GM12878 (cell line): ENCODE data around the gene SMCO4. TPM values are rescaled to one million over a fixed set of nuclear protein-coding genes. Genes with fewer than 3 reads are reported as not detected.
A peak's percentile ranks its signal among the peaks of the same experiment; 100 is the strongest.

Experiments
- ATF7 ChIP-seq: fragments of 450-650 bp; IDR thresholded peaks from 2 replicates; pipeline ENCODE4 v1.6.1; 2016; ENCODE audit warnings: low read depth, mild to moderate bottlenecking
- BMI1 ChIP-seq: fragments of 450-650 bp; IDR thresholded peaks from 2 replicates; pipeline ENCODE4 v1.6.1; 2016; ENCODE audit warnings: mild to moderate bottlenecking, moderate library complexity, borderline replicate concordance
- DPF2 ChIP-seq: fragments of 450-650 bp; IDR thresholded peaks from 2 replicates; pipeline ENCODE4 v1.6.1; 2017; ENCODE audit warnings: mild to moderate bottlenecking
- HDGF ChIP-seq: fragments of 450-650 bp; IDR thresholded peaks from 2 replicates; pipeline ENCODE4 v1.6.1; 2016; ENCODE audit warnings: antibody characterized with exemption
- JUND ChIP-seq: IDR thresholded peaks from 2 replicates; pipeline ENCODE4 v1.6.1; 2012; ENCODE audit warnings: low read depth, mild to moderate bottlenecking, low read length, improper control_type of control experiment, moderate library complexity
- KLF5 ChIP-seq: fragments of 450-650 bp; IDR thresholded peaks from 2 replicates; pipeline ENCODE4 v1.6.1; 2014; ENCODE audit warnings: mild to moderate bottlenecking; ENCODE audit not compliant: partially characterized antibody
- MYC ChIP-seq: IDR thresholded peaks from 2 replicates; pipeline ENCODE4 v1.6.1; 2011; ENCODE audit warnings: mild to moderate bottlenecking, low read length, moderate library complexity, inconsistent platforms; ENCODE audit not compliant: insufficient read depth, insufficient replicate concordance, insufficient read length, severe bottlenecking
- NR2F1 ChIP-seq: fragments of 450-650 bp; conservative IDR thresholded peaks from 2 replicates; pipeline ENCODE4 v1.6.1; 2017; ENCODE audit warnings: mild to moderate bottlenecking
- POU2F2 ChIP-seq: IDR thresholded peaks from 3 replicates; pipeline ENCODE4 v1.6.1; 2011; ENCODE audit warnings: low read depth, mild to moderate bottlenecking, low read length, borderline replicate concordance
- RELA ChIP-seq: fragments of 450-650 bp; IDR thresholded peaks from 2 replicates; pipeline ENCODE4 v1.8.0; 2014; ENCODE audit warnings: borderline replicate concordance; ENCODE audit not compliant: partially characterized antibody
- TAF1 ChIP-seq: IDR thresholded peaks from 2 replicates; pipeline ENCODE4 v1.6.1; 2011; ENCODE audit warnings: mild to moderate bottlenecking, low read depth, low read length, borderline replicate concordance
- WRNIP1 ChIP-seq: IDR thresholded peaks from 2 replicates; pipeline ENCODE4 v1.6.1; 2011; ENCODE audit warnings: low read depth, low read length, improper control_type of control experiment, borderline replicate concordance
- ZBED1 ChIP-seq: IDR thresholded peaks from 2 replicates; pipeline ENCODE4 v1.6.1; 2016; ENCODE audit warnings: borderline replicate concordance
- ZNF207 ChIP-seq: fragments of 450-650 bp; IDR thresholded peaks from 2 replicates; pipeline ENCODE4 v1.6.1; 2014; ENCODE audit warnings: antibody characterized with exemption, mild to moderate bottlenecking, borderline replicate concordance
- ZZZ3 ChIP-seq: IDR thresholded peaks from 2 replicates; pipeline ENCODE4 v1.6.1; 2011; ENCODE audit warnings: low read depth; ENCODE audit not compliant: control insufficient read depth, insufficient read length
- polyA plus RNA-seq, 11 experiments: library from polyadenylated mRNA; depleted of rRNA in 4 of 11; unstranded in 6 of 11; stranded (reverse) in 5 of 11; fragments of >200 nt; fragmentation: Nextera tagmentation in 4 of 11; fragmentation: Illumina TruSeq in 1 of 11; extraction: Ambion mirVana in 4 of 11; extraction: Trizol in 1 of 11; gene quantifications; 1 replicate in 1 of 11; 2 replicates in 10 of 11; pipeline versions ENCODE4 v1.2.1 to v1.2.3, GENCODE V29; 2011 to 2016; ENCODE audit warnings: inconsistent platforms in 2 of 11, missing spikeins in 2 of 11, low read depth in 1 of 11
- total RNA-seq, 4 experiments: library from RNA; depleted of rRNA in 3 of 4; stranded (reverse); fragments of >200 nt in 3 of 4; fragmentation: Illumina TruSeq in 1 of 4; extraction: Trizol in 1 of 4; gene quantifications; 2 replicates each; pipeline versions ENCODE4 v1.2.1 to v1.2.3, GENCODE V29; 2013 to 2021
- TF ChIP-seq, protein P1 (sequence below): IDR thresholded peaks from 2 replicates; pipeline ENCODE4 v1.6.1; 2012; ENCODE audit warnings: mild to moderate bottlenecking, low read depth, low read length
- TF ChIP-seq, protein P2 (sequence below): fragments of 450-650 bp; IDR thresholded peaks from 2 replicates; pipeline ENCODE4 v1.6.1; 2017; ENCODE audit warnings: mild to moderate bottlenecking
- TF ChIP-seq, protein P3 (sequence below): fragments of 450-650 bp; IDR thresholded peaks from 2 replicates; pipeline ENCODE4 v1.6.1; 2017; ENCODE audit warnings: low read depth, mild to moderate bottlenecking, moderate library complexity
- TF ChIP-seq, protein P4 (sequence below): IDR thresholded peaks from 2 replicates; pipeline ENCODE4 v1.6.1; 2012; ENCODE audit warnings: low read depth, low read length, improper control_type of control experiment
- TF ChIP-seq, protein P5 (sequence below): IDR thresholded peaks from 2 replicates; pipeline ENCODE4 v1.6.1; 2011; ENCODE audit warnings: borderline replicate concordance, low read depth, mild to moderate bottlenecking, moderate library complexity, low read length; ENCODE audit not compliant: insufficient read depth, poor library complexity, severe bottlenecking

The SMCO4 gene
- total and polyA plus RNA-seq, 10 of the 15 experiments (the other 5 are each of a cell fraction or from before 2014, with no cell fraction given): 3.6 to 59.9 (median 27.9) TPM

DNA sequence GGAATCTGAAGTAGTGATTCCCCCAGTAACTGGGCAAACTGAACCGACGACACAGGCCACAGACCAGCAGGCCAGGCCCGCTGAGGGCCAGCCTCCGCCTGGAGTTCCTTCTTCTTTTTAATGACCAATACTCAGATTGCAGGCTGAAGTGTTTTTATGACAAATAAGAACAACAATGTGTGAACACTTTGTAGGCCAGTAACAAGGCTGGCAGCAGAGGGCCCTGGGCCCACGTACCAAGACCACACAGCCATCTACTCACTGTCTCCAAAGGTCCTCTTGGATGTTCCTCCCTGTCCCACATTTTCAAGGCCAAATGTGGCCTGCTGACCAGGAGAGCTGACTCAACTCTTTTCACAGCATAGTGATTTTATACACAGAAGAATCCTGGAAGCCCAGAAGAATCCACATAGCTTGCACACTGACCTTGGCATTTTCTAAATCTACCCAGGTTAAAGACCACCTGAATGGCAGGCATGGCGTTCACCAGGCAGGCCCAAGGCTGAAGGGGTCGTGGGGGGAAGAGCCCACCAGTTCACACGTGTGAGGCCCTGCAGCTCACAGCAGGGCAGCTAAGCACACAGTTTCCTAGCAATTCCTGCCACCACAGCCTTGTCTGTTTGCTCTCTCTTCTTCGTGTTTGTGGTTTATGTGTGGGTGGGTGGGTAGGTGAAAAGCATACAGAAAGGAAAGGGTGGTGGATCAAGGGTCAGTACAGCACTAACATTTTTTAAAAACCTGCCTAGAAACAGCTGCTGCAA, 13.3 kb downstream of the SMCO4 start (continued):
- TF ChIP-seq, protein P1, sequence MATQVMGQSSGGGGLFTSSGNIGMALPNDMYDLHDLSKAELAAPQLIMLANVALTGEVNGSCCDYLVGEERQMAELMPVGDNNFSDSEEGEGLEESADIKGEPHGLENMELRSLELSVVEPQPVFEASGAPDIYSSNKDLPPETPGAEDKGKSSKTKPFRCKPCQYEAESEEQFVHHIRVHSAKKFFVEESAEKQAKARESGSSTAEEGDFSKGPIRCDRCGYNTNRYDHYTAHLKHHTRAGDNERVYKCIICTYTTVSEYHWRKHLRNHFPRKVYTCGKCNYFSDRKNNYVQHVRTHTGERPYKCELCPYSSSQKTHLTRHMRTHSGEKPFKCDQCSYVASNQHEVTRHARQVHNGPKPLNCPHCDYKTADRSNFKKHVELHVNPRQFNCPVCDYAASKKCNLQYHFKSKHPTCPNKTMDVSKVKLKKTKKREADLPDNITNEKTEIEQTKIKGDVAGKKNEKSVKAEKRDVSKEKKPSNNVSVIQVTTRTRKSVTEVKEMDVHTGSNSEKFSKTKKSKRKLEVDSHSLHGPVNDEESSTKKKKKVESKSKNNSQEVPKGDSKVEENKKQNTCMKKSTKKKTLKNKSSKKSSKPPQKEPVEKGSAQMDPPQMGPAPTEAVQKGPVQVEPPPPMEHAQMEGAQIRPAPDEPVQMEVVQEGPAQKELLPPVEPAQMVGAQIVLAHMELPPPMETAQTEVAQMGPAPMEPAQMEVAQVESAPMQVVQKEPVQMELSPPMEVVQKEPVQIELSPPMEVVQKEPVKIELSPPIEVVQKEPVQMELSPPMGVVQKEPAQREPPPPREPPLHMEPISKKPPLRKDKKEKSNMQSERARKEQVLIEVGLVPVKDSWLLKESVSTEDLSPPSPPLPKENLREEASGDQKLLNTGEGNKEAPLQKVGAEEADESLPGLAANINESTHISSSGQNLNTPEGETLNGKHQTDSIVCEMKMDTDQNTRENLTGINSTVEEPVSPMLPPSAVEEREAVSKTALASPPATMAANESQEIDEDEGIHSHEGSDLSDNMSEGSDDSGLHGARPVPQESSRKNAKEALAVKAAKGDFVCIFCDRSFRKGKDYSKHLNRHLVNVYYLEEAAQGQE: no peak
- TF ChIP-seq BMI1 (0 out of 2 replicates have a peak, but pooled peaks have one; percentile 31), WRNIP1 (no peak), HDGF (no peak), ATF7 (0 out of 2 replicates have a peak, but pooled peaks have one; percentile 40), JUND (no peak), RELA (no peak), DPF2 (peak; percentile 81), KLF5 (no peak), TAF1 (0 out of 2 replicates have a peak, but pooled peaks have one; percentile 32), ZZZ3 (no peak), MYC (no peak), POU2F2 (0 out of 3 replicates have a peak, but pooled peaks have one; percentile 32), ZBED1 (no peak; the same call in 1 of the 2 replicates), ZNF207 (no peak), NR2F1 (peak; percentile 80)
- TF ChIP-seq, protein P2, sequence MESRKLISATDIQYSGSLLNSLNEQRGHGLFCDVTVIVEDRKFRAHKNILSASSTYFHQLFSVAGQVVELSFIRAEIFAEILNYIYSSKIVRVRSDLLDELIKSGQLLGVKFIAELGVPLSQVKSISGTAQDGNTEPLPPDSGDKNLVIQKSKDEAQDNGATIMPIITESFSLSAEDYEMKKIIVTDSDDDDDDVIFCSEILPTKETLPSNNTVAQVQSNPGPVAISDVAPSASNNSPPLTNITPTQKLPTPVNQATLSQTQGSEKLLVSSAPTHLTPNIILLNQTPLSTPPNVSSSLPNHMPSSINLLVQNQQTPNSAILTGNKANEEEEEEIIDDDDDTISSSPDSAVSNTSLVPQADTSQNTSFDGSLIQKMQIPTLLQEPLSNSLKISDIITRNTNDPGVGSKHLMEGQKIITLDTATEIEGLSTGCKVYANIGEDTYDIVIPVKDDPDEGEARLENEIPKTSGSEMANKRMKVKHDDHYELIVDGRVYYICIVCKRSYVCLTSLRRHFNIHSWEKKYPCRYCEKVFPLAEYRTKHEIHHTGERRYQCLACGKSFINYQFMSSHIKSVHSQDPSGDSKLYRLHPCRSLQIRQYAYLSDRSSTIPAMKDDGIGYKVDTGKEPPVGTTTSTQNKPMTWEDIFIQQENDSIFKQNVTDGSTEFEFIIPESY: no peak
- TF ChIP-seq, protein P3, sequence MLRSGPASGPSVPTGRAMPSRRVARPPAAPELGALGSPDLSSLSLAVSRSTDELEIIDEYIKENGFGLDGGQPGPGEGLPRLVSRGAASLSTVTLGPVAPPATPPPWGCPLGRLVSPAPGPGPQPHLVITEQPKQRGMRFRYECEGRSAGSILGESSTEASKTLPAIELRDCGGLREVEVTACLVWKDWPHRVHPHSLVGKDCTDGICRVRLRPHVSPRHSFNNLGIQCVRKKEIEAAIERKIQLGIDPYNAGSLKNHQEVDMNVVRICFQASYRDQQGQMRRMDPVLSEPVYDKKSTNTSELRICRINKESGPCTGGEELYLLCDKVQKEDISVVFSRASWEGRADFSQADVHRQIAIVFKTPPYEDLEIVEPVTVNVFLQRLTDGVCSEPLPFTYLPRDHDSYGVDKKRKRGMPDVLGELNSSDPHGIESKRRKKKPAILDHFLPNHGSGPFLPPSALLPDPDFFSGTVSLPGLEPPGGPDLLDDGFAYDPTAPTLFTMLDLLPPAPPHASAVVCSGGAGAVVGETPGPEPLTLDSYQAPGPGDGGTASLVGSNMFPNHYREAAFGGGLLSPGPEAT: peak; percentile 76
- TF ChIP-seq, protein P4, sequence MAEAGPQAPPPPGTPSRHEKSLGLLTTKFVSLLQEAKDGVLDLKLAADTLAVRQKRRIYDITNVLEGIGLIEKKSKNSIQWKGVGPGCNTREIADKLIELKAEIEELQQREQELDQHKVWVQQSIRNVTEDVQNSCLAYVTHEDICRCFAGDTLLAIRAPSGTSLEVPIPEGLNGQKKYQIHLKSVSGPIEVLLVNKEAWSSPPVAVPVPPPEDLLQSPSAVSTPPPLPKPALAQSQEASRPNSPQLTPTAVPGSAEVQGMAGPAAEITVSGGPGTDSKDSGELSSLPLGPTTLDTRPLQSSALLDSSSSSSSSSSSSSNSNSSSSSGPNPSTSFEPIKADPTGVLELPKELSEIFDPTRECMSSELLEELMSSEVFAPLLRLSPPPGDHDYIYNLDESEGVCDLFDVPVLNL: no peak
- TF ChIP-seq, protein P5, sequence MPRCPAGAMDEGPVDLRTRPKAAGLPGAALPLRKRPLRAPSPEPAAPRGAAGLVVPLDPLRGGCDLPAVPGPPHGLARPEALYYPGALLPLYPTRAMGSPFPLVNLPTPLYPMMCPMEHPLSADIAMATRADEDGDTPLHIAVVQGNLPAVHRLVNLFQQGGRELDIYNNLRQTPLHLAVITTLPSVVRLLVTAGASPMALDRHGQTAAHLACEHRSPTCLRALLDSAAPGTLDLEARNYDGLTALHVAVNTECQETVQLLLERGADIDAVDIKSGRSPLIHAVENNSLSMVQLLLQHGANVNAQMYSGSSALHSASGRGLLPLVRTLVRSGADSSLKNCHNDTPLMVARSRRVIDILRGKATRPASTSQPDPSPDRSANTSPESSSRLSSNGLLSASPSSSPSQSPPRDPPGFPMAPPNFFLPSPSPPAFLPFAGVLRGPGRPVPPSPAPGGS: no peak
